SK-N-SH treated with all-trans-retinoic acid at 6 μM for 48 hours (cell line): ENCODE data around the gene AUTS2.

Experiments
- ATAC-seq: fragments of 200-7000 bp; cut with Tn5 transposase; 3 replicates; pipeline ENCODE4 v1.9.1; 2020; ENCODE audit warnings: mild to moderate bottlenecking, moderate library complexity
- ARNTL ChIP-seq: fragments of 450-650 bp; formaldehyde crosslinking; IDR thresholded peaks from 2 replicates; pipeline ENCODE4 v1.5.0; 2020; ENCODE audit warnings: low read depth, mild to moderate bottlenecking, moderate library complexity, borderline replicate concordance
- BACH2 ChIP-seq: fragments of 250-450 bp; sonication (Bioruptor Pico); IDR thresholded peaks from 2 replicates; pipeline ENCODE4 v1.9.0; 2021; ENCODE audit warnings: mild to moderate bottlenecking, borderline replicate concordance
- CSDC2 ChIP-seq: fragments of 250-450 bp; sonication (Bioruptor Pico); IDR thresholded peaks from 2 replicates; pipeline ENCODE4 v1.5.0; 2020; ENCODE audit warnings: mild to moderate bottlenecking, moderate library complexity
- ESRRG ChIP-seq: fragments of 250-450 bp; sonication (Bioruptor Pico); IDR thresholded peaks from 2 replicates; pipeline ENCODE4 v1.6.1; 2021; ENCODE audit warnings: mild to moderate bottlenecking
- GLIS3 ChIP-seq: fragments of 250-450 bp; sonication (Bioruptor Pico); IDR thresholded peaks from 2 replicates; pipeline ENCODE4 v1.5.0; 2020; ENCODE audit warnings: mild to moderate bottlenecking, moderate library complexity
- ISL1 ChIP-seq: fragments of 250-450 bp; sonication (Bioruptor Pico); IDR thresholded peaks from 2 replicates; pipeline ENCODE4 v2.1.2; 2022; ENCODE audit warnings: mild to moderate bottlenecking, moderate library complexity
- OSR1 ChIP-seq: fragments of 250-450 bp; sonication (Bioruptor Pico); IDR thresholded peaks from 2 replicates; pipeline ENCODE4 v1.8.0; 2022; ENCODE audit warnings: moderate library complexity, mild to moderate bottlenecking, inconsistent platforms
- PPARA ChIP-seq: fragments of 250-450 bp; sonication (Bioruptor Pico); IDR thresholded peaks from 2 replicates; pipeline ENCODE4 v1.5.0; 2020; ENCODE audit warnings: mild to moderate bottlenecking, borderline replicate concordance
- RARB ChIP-seq: fragments of 250-450 bp; sonication (Bioruptor Pico); IDR thresholded peaks from 2 replicates; pipeline ENCODE4 v1.8.0; 2021; ENCODE audit warnings: mild to moderate bottlenecking, moderate library complexity
- SNAI2 ChIP-seq: fragments of 250-450 bp; sonication (Bioruptor Pico); IDR thresholded peaks from 2 replicates; pipeline ENCODE4 v1.5.0; 2020; ENCODE audit warnings: mild to moderate bottlenecking, moderate library complexity
- TCF4 ChIP-seq: fragments of 250-450 bp; sonication (Bioruptor Pico); IDR thresholded peaks from 2 replicates; pipeline ENCODE4 v1.8.0; 2021; ENCODE audit warnings: mild to moderate bottlenecking, moderate library complexity, borderline replicate concordance
- TOX ChIP-seq: fragments of 250-450 bp; sonication (Bioruptor Pico); IDR thresholded peaks from 2 replicates; pipeline ENCODE4 v1.8.0; 2021; ENCODE audit warnings: mild to moderate bottlenecking, moderate library complexity, borderline replicate concordance
- ZC3H10 ChIP-seq: fragments of 250-450 bp; sonication (Bioruptor Pico); IDR thresholded peaks from 2 replicates; pipeline ENCODE4 v1.5.1; 2021; ENCODE audit warnings: mild to moderate bottlenecking, moderate library complexity
- ZFP3 ChIP-seq: fragments of 250-450 bp; sonication (Bioruptor Pico); IDR thresholded peaks from 2 replicates; pipeline ENCODE4 v1.5.0; 2020; ENCODE audit warnings: mild to moderate bottlenecking, moderate library complexity
- ZFP30 ChIP-seq: fragments of 450-650 bp; formaldehyde crosslinking; IDR thresholded peaks from 2 replicates; pipeline ENCODE4 v1.5.0; 2022; ENCODE audit warnings: mild to moderate bottlenecking, moderate library complexity
- ZNF565 ChIP-seq: fragments of 450-650 bp; formaldehyde crosslinking; conservative IDR thresholded peaks from 2 replicates; pipeline ENCODE4 v1.5.0; 2020; ENCODE audit warnings: low read depth, mild to moderate bottlenecking, moderate library complexity
- ZNF8 ChIP-seq: fragments of 450-650 bp; formaldehyde crosslinking; IDR thresholded peaks from 2 replicates; pipeline ENCODE4 v1.5.0; 2020; ENCODE audit warnings: mild to moderate bottlenecking, moderate library complexity
- TF ChIP-seq, protein P1 (sequence below): fragments of 250-450 bp; sonication (Bioruptor Pico); IDR thresholded peaks from 2 replicates; pipeline ENCODE4 v1.5.1; 2020; ENCODE audit warnings: low read depth, mild to moderate bottlenecking, moderate library complexity
- TF ChIP-seq, protein P2 (sequence below): fragments of 250-450 bp; sonication (Bioruptor Pico); IDR thresholded peaks from 2 replicates; pipeline ENCODE4 v1.5.0; 2020; ENCODE audit warnings: mild to moderate bottlenecking, moderate library complexity
- TF ChIP-seq, protein P3 (sequence below): fragments of 250-450 bp; sonication (Bioruptor Pico); IDR thresholded peaks from 2 replicates; pipeline ENCODE4 v1.5.1; 2021; ENCODE audit warnings: mild to moderate bottlenecking, moderate library complexity
- TF ChIP-seq, protein P4 (sequence below): fragments of 250-450 bp; sonication (Bioruptor Pico); IDR thresholded peaks from 2 replicates; pipeline ENCODE4 v1.8.0; 2021; ENCODE audit warnings: low read depth, mild to moderate bottlenecking, moderate library complexity, borderline replicate concordance

Gene AUTS2

DNA sequence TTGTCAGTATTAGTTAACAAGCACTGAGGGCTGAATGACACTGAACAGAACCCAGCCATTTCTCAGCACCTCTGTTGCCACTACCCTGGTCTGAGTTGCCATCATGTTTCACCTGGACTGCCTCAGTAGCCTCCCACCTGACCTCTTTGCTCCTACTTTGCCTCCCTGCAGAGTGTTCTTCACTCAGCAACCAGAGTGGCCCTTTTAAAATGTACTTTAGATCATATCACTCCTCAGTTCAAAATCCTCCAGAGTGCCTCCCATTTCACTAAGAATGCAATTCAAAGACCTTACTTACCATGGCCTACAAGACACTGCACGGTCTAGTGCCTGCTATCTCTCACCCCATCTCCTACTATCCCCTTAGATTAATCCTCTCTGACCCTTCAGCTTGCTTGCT is 214.5 kb downstream of the AUTS2 start:
- no peak for TF ChIP-seq TOX (CRISPR knock-in tag)
- TF ChIP-seq TCF4 (CRISPR knock-in tag) = no peak
- TF ChIP-seq ZFP30 (CRISPR knock-in tag) = no peak
- no peak for TF ChIP-seq ARNTL (CRISPR knock-in tag)
- TF ChIP-seq, protein P1, sequence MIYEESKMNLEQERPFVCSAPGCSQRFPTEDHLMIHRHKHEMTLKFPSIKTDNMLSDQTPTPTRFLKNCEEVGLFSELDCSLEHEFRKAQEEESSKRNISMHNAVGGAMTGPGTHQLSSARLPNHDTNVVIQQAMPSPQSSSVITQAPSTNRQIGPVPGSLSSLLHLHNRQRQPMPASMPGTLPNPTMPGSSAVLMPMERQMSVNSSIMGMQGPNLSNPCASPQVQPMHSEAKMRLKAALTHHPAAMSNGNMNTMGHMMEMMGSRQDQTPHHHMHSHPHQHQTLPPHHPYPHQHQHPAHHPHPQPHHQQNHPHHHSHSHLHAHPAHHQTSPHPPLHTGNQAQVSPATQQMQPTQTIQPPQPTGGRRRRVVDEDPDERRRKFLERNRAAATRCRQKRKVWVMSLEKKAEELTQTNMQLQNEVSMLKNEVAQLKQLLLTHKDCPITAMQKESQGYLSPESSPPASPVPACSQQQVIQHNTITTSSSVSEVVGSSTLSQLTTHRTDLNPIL (CRISPR knock-in tag) = no peak
- TF ChIP-seq ZNF8 (CRISPR knock-in tag) = no peak
- no peak for TF ChIP-seq ESRRG (CRISPR knock-in tag)
- TF ChIP-seq, protein P2, sequence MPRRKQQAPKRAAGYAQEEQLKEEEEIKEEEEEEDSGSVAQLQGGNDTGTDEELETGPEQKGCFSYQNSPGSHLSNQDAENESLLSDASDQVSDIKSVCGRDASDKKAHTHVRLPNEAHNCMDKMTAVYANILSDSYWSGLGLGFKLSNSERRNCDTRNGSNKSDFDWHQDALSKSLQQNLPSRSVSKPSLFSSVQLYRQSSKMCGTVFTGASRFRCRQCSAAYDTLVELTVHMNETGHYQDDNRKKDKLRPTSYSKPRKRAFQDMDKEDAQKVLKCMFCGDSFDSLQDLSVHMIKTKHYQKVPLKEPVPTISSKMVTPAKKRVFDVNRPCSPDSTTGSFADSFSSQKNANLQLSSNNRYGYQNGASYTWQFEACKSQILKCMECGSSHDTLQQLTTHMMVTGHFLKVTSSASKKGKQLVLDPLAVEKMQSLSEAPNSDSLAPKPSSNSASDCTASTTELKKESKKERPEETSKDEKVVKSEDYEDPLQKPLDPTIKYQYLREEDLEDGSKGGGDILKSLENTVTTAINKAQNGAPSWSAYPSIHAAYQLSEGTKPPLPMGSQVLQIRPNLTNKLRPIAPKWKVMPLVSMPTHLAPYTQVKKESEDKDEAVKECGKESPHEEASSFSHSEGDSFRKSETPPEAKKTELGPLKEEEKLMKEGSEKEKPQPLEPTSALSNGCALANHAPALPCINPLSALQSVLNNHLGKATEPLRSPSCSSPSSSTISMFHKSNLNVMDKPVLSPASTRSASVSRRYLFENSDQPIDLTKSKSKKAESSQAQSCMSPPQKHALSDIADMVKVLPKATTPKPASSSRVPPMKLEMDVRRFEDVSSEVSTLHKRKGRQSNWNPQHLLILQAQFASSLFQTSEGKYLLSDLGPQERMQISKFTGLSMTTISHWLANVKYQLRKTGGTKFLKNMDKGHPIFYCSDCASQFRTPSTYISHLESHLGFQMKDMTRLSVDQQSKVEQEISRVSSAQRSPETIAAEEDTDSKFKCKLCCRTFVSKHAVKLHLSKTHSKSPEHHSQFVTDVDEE = no peak
- TF ChIP-seq RARB (CRISPR knock-in tag) = no peak
- ATAC-seq = no peak

DNA sequence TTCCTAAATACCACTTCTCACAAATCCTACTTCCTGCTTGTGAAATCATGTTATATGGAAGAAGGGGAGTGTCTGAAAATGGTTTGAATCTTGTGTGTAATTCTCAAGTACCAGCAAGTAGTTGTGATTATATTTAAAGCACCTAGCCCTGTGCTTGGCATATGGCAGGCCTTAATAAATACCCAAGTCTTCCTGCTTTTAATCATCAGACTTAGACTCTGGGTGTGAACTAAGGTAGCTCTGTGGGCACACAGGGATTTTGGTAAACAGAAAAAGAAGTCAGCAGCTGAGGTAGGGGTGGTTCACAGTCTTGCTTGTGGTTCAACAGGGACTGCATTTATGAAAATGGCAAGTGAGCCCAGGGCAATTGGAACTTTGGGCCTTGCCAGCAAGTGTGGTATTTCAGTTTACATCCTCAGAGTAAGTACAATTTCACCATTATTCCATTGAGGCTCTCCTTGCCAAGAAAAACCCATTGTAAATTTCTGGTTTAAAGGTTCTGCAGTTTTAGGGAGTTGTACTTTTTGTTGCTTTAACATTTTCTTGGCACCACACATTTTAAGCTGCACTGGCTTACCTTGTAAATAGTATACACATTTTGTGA is 215.5 kb downstream of the AUTS2 start:
- TF ChIP-seq ZFP3 (no peak), ZC3H10 (CRISPR knock-in tag) (no peak), RARB (CRISPR knock-in tag) (no peak), ZNF565 (CRISPR knock-in tag) (no peak), ARNTL (CRISPR knock-in tag) (no peak), CSDC2 (CRISPR knock-in tag) (no peak), ZFP30 (CRISPR knock-in tag) (no peak), SNAI2 (CRISPR knock-in tag) (no peak), OSR1 (no peak), BACH2 (CRISPR knock-in tag) (no peak), GLIS3 (CRISPR knock-in tag) (no peak), PPARA (CRISPR knock-in tag) (no peak), ESRRG (CRISPR knock-in tag) (no peak), ZNF8 (CRISPR knock-in tag) (no peak)
- TF ChIP-seq, protein P3, sequence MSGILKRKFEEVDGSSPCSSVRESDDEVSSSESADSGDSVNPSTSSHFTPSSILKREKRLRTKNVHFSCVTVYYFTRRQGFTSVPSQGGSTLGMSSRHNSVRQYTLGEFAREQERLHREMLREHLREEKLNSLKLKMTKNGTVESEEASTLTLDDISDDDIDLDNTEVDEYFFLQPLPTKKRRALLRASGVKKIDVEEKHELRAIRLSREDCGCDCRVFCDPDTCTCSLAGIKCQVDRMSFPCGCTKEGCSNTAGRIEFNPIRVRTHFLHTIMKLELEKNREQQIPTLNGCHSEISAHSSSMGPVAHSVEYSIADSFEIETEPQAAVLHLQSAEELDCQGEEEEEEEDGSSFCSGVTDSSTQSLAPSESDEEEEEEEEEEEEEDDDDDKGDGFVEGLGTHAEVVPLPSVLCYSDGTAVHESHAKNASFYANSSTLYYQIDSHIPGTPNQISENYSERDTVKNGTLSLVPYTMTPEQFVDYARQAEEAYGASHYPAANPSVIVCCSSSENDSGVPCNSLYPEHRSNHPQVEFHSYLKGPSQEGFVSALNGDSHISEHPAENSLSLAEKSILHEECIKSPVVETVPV (CRISPR knock-in tag) = no peak
- TF ChIP-seq, protein P1 (CRISPR knock-in tag) = no peak

DNA sequence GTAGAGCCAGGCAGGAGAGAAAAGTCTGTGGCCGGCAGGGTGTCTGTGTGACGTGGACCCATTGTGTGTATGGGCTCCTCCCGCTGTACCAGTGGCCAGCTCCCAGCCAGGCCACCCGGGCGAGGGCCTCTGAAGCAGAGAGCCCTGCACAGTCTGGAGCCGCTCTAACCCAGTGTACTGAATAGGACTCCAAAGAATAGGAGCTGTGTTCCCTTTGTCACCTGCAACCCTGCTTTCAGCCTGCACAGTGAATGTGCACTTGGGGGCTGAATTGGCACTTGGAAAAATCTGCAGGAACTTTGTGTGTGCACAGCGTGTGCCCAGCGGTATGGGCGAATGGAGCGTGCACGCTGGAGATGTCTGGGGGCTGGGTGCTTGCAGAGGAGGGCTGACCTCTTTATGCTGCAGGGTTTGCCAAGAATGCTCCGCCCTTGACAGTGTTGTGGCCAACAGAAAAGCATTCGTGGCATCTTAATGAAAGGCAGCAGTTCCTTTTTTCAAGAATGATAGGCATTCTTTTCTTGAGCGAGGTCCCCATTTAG is 216.2 kb downstream of the AUTS2 start:
- peak; percentile 88 for ATAC-seq
- TF ChIP-seq ISL1 (peak; percentile 80), BACH2 (CRISPR knock-in tag) (no peak)
- TF ChIP-seq, protein P3 (CRISPR knock-in tag) = no peak
- TF ChIP-seq, protein P4, sequence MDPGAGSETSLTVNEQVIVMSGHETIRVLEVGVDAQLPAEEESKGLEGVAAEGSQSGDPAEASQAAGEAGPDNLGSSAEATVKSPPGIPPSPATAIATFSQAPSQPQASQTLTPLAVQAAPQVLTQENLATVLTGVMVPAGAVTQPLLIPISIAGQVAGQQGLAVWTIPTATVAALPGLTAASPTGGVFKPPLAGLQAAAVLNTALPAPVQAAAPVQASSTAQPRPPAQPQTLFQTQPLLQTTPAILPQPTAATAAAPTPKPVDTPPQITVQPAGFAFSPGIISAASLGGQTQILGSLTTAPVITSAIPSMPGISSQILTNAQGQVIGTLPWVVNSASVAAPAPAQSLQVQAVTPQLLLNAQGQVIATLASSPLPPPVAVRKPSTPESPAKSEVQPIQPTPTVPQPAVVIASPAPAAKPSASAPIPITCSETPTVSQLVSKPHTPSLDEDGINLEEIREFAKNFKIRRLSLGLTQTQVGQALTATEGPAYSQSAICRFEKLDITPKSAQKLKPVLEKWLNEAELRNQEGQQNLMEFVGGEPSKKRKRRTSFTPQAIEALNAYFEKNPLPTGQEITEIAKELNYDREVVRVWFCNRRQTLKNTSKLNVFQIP (CRISPR knock-in tag) = no peak
- TF ChIP-seq, protein P1 (CRISPR knock-in tag) = no peak

More for the DNA sequence above, 215.5 kb downstream of the AUTS2 start:
- ATAC-seq = no peak
